ENCODE data around the gene PTPRD. TPM values are rescaled to one million over a fixed set of nuclear protein-coding genes. Genes with fewer than 3 reads are reported as not detected.

PTPRD gene
- total RNA-seq, 4 donors from 2014 or later = 0.72 to 8.0 (median 3.0) TPM

GRCh38 chr9:10032166-10032565, 580.6 kb downstream of the PTPRD start:
- no peak for TF ChIP-seq CTCF (IDR thresholded peaks at IDR 0.05)
- no peak for DNase-seq (ENCODE audit: low spot score in 2 of 2)
- intact Hi-C loops (cut with DNase I; ENCODE audit: low total_unique reads) = no loop called here
- no peak overlapping the region for H3K4me3 ChIP-seq (ENCODE audit: low read depth, poor library complexity, severe bottlenecking)

GRCh38 chr9:10026443-10026984, 586.3 kb downstream of the PTPRD start:
- 67 to 75% methylated on average over 5 of the region's 5 CpGs for WGBS, 2 donors
- intact Hi-C loops (cut with DNase I; ENCODE audit: low total_unique reads) = no loop called here
- no peak for DNase-seq (ENCODE audit: low spot score in 2 of 2)
- TF ChIP-seq CTCF (IDR thresholded peaks at IDR 0.05) (no peak), POLR2A (IDR thresholded peaks at IDR 0.05) (no peak)
- H3K4me3 ChIP-seq (ENCODE audit: low read depth, poor library complexity, severe bottlenecking) = no peak overlapping the region

- DNase-seq (ENCODE audit: low spot score in 2 of 2) = no peak
- TF ChIP-seq POLR2A (IDR thresholded peaks at IDR 0.05) = no peak
- intact Hi-C loops (cut with DNase I; ENCODE audit: low total_unique reads) = no loop called here
- H3K4me3 ChIP-seq (ENCODE audit: low read depth, poor library complexity, severe bottlenecking) = no peak overlapping the region
- WGBS, 2 donors = 70 to 73% methylated on average over 1 of the region's 1 CpG
Observed at GRCh38 chr9:10015755-10016154, 597.0 kb downstream of the PTPRD start.

- no peak for DNase-seq (ENCODE audit: low spot score in 2 of 2)
- intact Hi-C loops (cut with DNase I; ENCODE audit: low total_unique reads) = no loop called here
- H3K4me3 ChIP-seq (ENCODE audit: low read depth, poor library complexity, severe bottlenecking) = no peak overlapping the region
- no peak for TF ChIP-seq CTCF (IDR thresholded peaks at IDR 0.05)
- TF ChIP-seq POLR2A (IDR thresholded peaks at IDR 0.05) = no peak
- WGBS, 2 donors = 72 to 87% methylated on average over 2 of the region's 2 CpGs
Observed at GRCh38 chr9:10014889-10015288, 597.9 kb downstream of the PTPRD start.

- no peak for DNase-seq (ENCODE audit: low spot score in 2 of 2)
- intact Hi-C loops (cut with DNase I; ENCODE audit: low total_unique reads) = no loop called here
- TF ChIP-seq POLR2A (IDR thresholded peaks at IDR 0.05) = no peak
- WGBS, 2 donors = 82 to 89% methylated on average over 3 of the region's 3 CpGs
- H3K4me3 ChIP-seq (ENCODE audit: low read depth, poor library complexity, severe bottlenecking) = no peak overlapping the region
Observed at GRCh38 chr9:10009401-10009800, 603.4 kb downstream of the PTPRD start.

- DNase-seq (ENCODE audit: low spot score in 2 of 2) = no peak
- intact Hi-C loops (cut with DNase I; ENCODE audit: low total_unique reads) = no loop called here
- TF ChIP-seq POLR2A (IDR thresholded peaks at IDR 0.05) (no peak), CTCF (IDR thresholded peaks at IDR 0.05) (no peak)
- WGBS, 2 donors = 40 to 70% methylated on average over 1 of the region's 1 CpG
- no peak overlapping the region for H3K4me3 ChIP-seq (ENCODE audit: low read depth, poor library complexity, severe bottlenecking)
Observed at GRCh38 chr9:10008101-10008799, 604.6 kb downstream of the PTPRD start.

- TF ChIP-seq CTCF (IDR thresholded peaks at IDR 0.05) (no peak), POLR2A (IDR thresholded peaks at IDR 0.05) (no peak)
- intact Hi-C loops (cut with DNase I; ENCODE audit: low total_unique reads) = no loop called here
- WGBS, 2 donors = 64 to 71% methylated on average over 5 of the region's 5 CpGs
- no peak for DNase-seq (ENCODE audit: low spot score in 2 of 2)
- H3K4me3 ChIP-seq (ENCODE audit: low read depth, poor library complexity, severe bottlenecking) = no peak overlapping the region
Observed at GRCh38 chr9:10007356-10007755, 605.4 kb downstream of the PTPRD start.
